Measurements from ENCODE around the gene ADK.

DNA sequence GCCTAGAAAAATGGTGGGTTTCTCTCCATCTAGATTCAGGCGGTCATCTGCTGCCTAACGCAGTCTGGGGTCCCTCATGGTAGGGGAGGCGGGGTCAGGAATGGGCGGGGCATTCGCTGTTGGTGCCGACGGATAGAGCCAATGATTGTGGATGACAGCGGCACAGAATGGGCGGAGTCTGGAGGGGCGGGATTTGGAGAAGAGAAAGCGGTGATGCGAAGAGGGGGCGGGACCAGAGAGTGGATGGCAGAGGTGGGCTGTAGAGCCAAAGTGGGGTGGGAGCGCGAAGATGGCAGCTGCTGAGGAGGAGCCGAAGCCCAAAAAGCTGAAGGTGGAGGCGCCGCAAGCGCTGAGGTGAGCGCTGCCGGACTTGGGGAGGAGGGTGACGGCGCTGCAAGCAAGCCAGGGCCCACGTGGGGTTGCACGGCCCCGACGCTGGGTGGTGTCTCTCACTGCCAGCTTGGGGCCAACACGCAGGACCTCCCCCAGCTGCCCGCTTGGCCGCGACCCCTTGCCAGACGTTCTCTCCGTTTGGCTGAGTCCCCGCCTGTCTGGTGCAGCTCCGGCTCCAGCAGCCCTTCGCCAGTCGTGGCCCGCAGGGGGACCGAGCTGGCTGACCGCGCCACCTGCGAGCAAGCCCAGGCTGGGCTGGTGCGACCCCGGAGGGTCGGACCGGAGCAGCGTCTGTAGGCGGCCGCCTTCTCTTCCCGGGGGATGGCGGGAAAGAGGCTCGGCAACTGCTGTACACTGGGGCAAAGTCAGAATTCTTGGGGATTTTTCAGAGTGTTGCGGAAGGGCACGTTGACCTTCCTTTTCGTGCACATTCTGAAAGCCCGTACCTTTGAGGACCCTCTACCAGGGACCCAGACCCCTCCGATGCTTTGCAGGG, at the start of gene ADK:
- no peak for TF ChIP-seq TAF1 (IDR thresholded peaks at IDR 0.05; ENCODE audit: borderline replicate concordance, insufficient read depth, low read length)
- no peak for TF ChIP-seq REST (IDR thresholded peaks at IDR 0.05; ENCODE audit: insufficient read depth in 1 of 2, low read depth in 2 of 2, low read length in 2 of 2)
- peak; percentile 66 for TF ChIP-seq POLR2AphosphoS5 (IDR thresholded peaks at IDR 0.05; ENCODE audit: low read depth, low read length)
- no peak for TF ChIP-seq SIN3A (IDR thresholded peaks at IDR 0.05; ENCODE audit: borderline replicate concordance, insufficient read depth, low read length)
- TF ChIP-seq FOXP2 (optimal IDR thresholded peaks at IDR 0.05; ENCODE audit: borderline replicate concordance, extremely low read depth, extremely low read length, insufficient read depth): peak; percentile 12
